ENCODE data around the gene MARCHF3.
"Not testable (repeated sequence)": the region's sequence is repeated elsewhere in the genome, so short reads cannot be mapped to it uniquely, and the experiment has no call there.

MARCHF3 gene

GRCh38 chr5:126924331-126925033 is 105.9 kb downstream of the MARCHF3 start:
- in situ Hi-C loops (cut with HindIII; ENCODE audit: low sequenced_read_pairs): no loop called here

GRCh38 chr5:126921241-126922091 is 108.9 kb downstream of the MARCHF3 start:
- in situ Hi-C loops (cut with HindIII; ENCODE audit: low sequenced_read_pairs): no loop called here

- in situ Hi-C loops (cut with HindIII; ENCODE audit: low sequenced_read_pairs): no loop called here
These were observed 110.1 kb downstream of the MARCHF3 start for GRCh38 chr5:126920291-126920690.

- in situ Hi-C loops (cut with HindIII; ENCODE audit: low sequenced_read_pairs): no loop called here
These were observed 110.8 kb downstream of the MARCHF3 start for GRCh38 chr5:126919566-126919965.

GRCh38 chr5:126918615-126918957 is 111.8 kb downstream of the MARCHF3 start:
- in situ Hi-C loops (cut with HindIII; ENCODE audit: low sequenced_read_pairs): no loop called here

- in situ Hi-C loops (cut with HindIII; ENCODE audit: low sequenced_read_pairs): no loop called here
These were observed 112.3 kb downstream of the MARCHF3 start for GRCh38 chr5:126917918-126918614.

- in situ Hi-C loops (cut with HindIII; ENCODE audit: low sequenced_read_pairs): no loop called here
These were observed 114.9 kb downstream of the MARCHF3 start for GRCh38 chr5:126915496-126915895.

GRCh38 chr5:126914801-126915436 is 115.4 kb downstream of the MARCHF3 start:
- in situ Hi-C loops (cut with HindIII; ENCODE audit: low sequenced_read_pairs): no loop called here

- in situ Hi-C loops (cut with HindIII; ENCODE audit: low sequenced_read_pairs): no loop called here
These were observed 117.7 kb downstream of the MARCHF3 start for GRCh38 chr5:126912616-126913200.

GRCh38 chr5:126911986-126912385 is 118.4 kb downstream of the MARCHF3 start:
- in situ Hi-C loops (cut with HindIII; ENCODE audit: low sequenced_read_pairs): no loop called here

- in situ Hi-C loops (cut with HindIII; ENCODE audit: low sequenced_read_pairs): no loop called here
These were observed 120.5 kb downstream of the MARCHF3 start for GRCh38 chr5:126909856-126910255.

- in situ Hi-C loops (cut with HindIII; ENCODE audit: low sequenced_read_pairs): not testable (repeated sequence)
These were observed 126.0 kb downstream of the MARCHF3 start for GRCh38 chr5:126904407-126904806.

GRCh38 chr5:126900796-126901195 is 129.6 kb downstream of the MARCHF3 start:
- in situ Hi-C loops (cut with HindIII; ENCODE audit: low sequenced_read_pairs): no loop called here

- in situ Hi-C loops (cut with HindIII; ENCODE audit: low sequenced_read_pairs): loop anchor here (5.0 kb wide), 1 partner anchor 58 kb away; no protein-coding TSS in a partner anchor
These were observed 130.9 kb downstream of the MARCHF3 start for GRCh38 chr5:126899476-126899875.

GRCh38 chr5:126897851-126898630 is 132.3 kb downstream of the MARCHF3 start:
- in situ Hi-C loops (cut with HindIII; ENCODE audit: low sequenced_read_pairs): loop anchor here (5.0 kb wide), 1 partner anchor 59 kb away; no protein-coding TSS in a partner anchor

GRCh38 chr5:126896170-126896702 is 134.1 kb downstream of the MARCHF3 start:
- in situ Hi-C loops (cut with HindIII; ENCODE audit: low sequenced_read_pairs): loop anchor here (5.0 kb wide), 1 partner anchor 61 kb away; no protein-coding TSS in a partner anchor

GRCh38 chr5:126895712-126896111 is 134.6 kb downstream of the MARCHF3 start:
- in situ Hi-C loops (cut with HindIII; ENCODE audit: low sequenced_read_pairs): loop anchor here (5.0 kb wide), 1 partner anchor 62 kb away; no protein-coding TSS in a partner anchor

GRCh38 chr5:126890414-126890813 is 139.9 kb downstream of the MARCHF3 start:
- in situ Hi-C loops (cut with HindIII; ENCODE audit: low sequenced_read_pairs): not testable (repeated sequence)

- in situ Hi-C loops (cut with HindIII; ENCODE audit: low sequenced_read_pairs): no loop called here
These were observed 142.2 kb downstream of the MARCHF3 start for GRCh38 chr5:126888175-126888574.

Data from endothelial cell of hepatic sinusoid (primary cell).